Neural progenitor cell (in vitro differentiated cells): ENCODE results near the gene RND2. TPM values are rescaled to one million over a fixed set of nuclear protein-coding genes. Genes with fewer than 3 reads are reported as not detected.
"Not testable (repeated sequence)": the region's sequence is repeated elsewhere in the genome, so short reads cannot be mapped to it uniquely, and the experiment has no call there.

ENCODE experiments used
- DNase-seq: peaks from one replicate; pipeline ENCODE4 v3.0.0-alpha.2; 2016; ENCODE audit warnings: low spot score
- H2AFZ ChIP-seq: fragments of 200-600 bp; sonication (generic); replicated peaks from 2 replicates; pipeline ENCODE4 v1.6.1; 2016; ENCODE audit warnings: antibody characterized with exemption
- H3F3A ChIP-seq: fragments of 200-600 bp; sonication (generic); 2 replicates; pipeline ENCODE4 v1.6.1; 2016; ENCODE audit warnings: antibody characterized with exemption, low read depth
- H3K27ac ChIP-seq: fragments of 200-600 bp; sonication (generic); 2 replicates; pipeline ENCODE4 v1.5.1; 2016; ENCODE audit warnings: mild to moderate bottlenecking
- H3K27me3 ChIP-seq: fragments of 200-600 bp; sonication (generic); 2 replicates; pipeline ENCODE4 v1.6.1; 2016; ENCODE audit warnings: mild to moderate bottlenecking, moderate library complexity
- H3K36me3 ChIP-seq: fragments of 200-600 bp; sonication (generic); 2 replicates; pipeline ENCODE4 v1.5.1; 2016
- H3K4me1 ChIP-seq: fragments of 200-600 bp; sonication (generic); 2 replicates; pipeline ENCODE4 v1.6.1; 2016; ENCODE audit warnings: mixed run types
- H3K4me2 ChIP-seq: fragments of 200-600 bp; sonication (generic); 2 replicates; pipeline ENCODE4 v1.6.1; 2016
- H3K4me3 ChIP-seq: fragments of 200-600 bp; sonication (generic); 2 replicates; pipeline ENCODE4 v1.5.1; 2016
- H3K79me2 ChIP-seq: fragments of 200-600 bp; sonication (generic); 2 replicates; pipeline ENCODE4 v1.6.1; 2016; ENCODE audit warnings: low read depth
- H3K9ac ChIP-seq: fragments of 200-600 bp; sonication (generic); 2 replicates; pipeline ENCODE4 v1.6.1; 2016
- H3K9me3 ChIP-seq: fragments of 200-600 bp; sonication (generic); 2 replicates; pipeline ENCODE4 v1.5.1; 2016; ENCODE audit warnings: low read depth
- H4K20me1 ChIP-seq: fragments of 200-600 bp; sonication (generic); 2 replicates; pipeline ENCODE4 v1.6.1; 2016; ENCODE audit warnings: low read depth
- H3K27ac Mint-ChIP-seq: 3 replicates; pipeline ENCODE4 v1.8.0; 2021; ENCODE audit warnings: mixed read lengths
- H3K27me3 Mint-ChIP-seq: 2 replicates; pipeline ENCODE4 v1.8.0; 2022; ENCODE audit warnings: low read depth, mild to moderate bottlenecking, inconsistent platforms, moderate library complexity, mixed read lengths; ENCODE audit not compliant: insufficient read depth
- H3K36me3 Mint-ChIP-seq: 3 replicates; pipeline ENCODE4 v1.8.0; 2021; ENCODE audit warnings: mixed read lengths
- H3K4me1 Mint-ChIP-seq: 3 replicates; pipeline ENCODE4 v1.8.0; 2021; ENCODE audit warnings: mixed read lengths
- H3K4me3 Mint-ChIP-seq: 3 replicates; pipeline ENCODE4 v1.8.0; 2021; ENCODE audit warnings: mild to moderate bottlenecking, moderate library complexity, mixed read lengths
- H3K9me3 Mint-ChIP-seq: 3 replicates; pipeline ENCODE4 v1.8.0; 2020; ENCODE audit warnings: mixed read lengths
- EZH2 ChIP-seq: fragments of 200-600 bp; sonication (generic); IDR thresholded peaks from 2 replicates; pipeline ENCODE4 v1.6.1; 2017; ENCODE audit warnings: antibody characterized with exemption, mild to moderate bottlenecking, moderate library complexity
- EZH2phosphoT487 ChIP-seq: fragments of 200-600 bp; sonication (generic); IDR thresholded peaks from 2 replicates; pipeline ENCODE4 v1.6.1; 2017; ENCODE audit warnings: antibody characterized with exemption
- total RNA-seq: library from RNA; depleted of rRNA; stranded (reverse); fragments of >200 nt; gene quantifications from 2 replicates; pipeline ENCODE4 v1.2.3, GENCODE V29; 2015; ENCODE audit warnings: low replicate concordance
- TF ChIP-seq, protein P1 (sequence below): fragments of 200-600 bp; sonication (generic); IDR thresholded peaks from 2 replicates; pipeline ENCODE4 v1.5.1; 2017; ENCODE audit warnings: antibody characterized with exemption, mild to moderate bottlenecking

RND2 gene
- total RNA-seq, 1 donor from 2014 or later = 35.0 TPM

GRCh38 chr17:42997984-42998938 is 26.8 kb upstream of the RND2 start, which contains the start of gene RPL27:
Gene RPL27, plus strand, starts transcription at chr17:42998419. Its CDS starts 332 bp downstream, at chr17:42998751.
- Mint-ChIP-seq H3K4me1 (peaks cover 24% of the 10 kb centered on the region), H3K27me3 (no peaks in the 10 kb centered on the region), H3K9me3 (no peaks in the 10 kb centered on the region), H3K27ac (peak within 1 kb of the TSS; percentile 98), H3K4me3 (peak within 1 kb of the TSS; percentile 99), H3K36me3 (peaks cover 27% of the 10 kb centered on the region)
- peaks cover 32% of the 10 kb centered on the region for H3K79me2 ChIP-seq
- H3F3A ChIP-seq = peaks cover 64% of the 10 kb centered on the region
- no peaks in the 10 kb centered on the region for H3K27me3 ChIP-seq
- H4K20me1 ChIP-seq = peaks cover 27% of the 10 kb centered on the region
- no peak for TF ChIP-seq EZH2phosphoT487
- TF ChIP-seq, protein P1, sequence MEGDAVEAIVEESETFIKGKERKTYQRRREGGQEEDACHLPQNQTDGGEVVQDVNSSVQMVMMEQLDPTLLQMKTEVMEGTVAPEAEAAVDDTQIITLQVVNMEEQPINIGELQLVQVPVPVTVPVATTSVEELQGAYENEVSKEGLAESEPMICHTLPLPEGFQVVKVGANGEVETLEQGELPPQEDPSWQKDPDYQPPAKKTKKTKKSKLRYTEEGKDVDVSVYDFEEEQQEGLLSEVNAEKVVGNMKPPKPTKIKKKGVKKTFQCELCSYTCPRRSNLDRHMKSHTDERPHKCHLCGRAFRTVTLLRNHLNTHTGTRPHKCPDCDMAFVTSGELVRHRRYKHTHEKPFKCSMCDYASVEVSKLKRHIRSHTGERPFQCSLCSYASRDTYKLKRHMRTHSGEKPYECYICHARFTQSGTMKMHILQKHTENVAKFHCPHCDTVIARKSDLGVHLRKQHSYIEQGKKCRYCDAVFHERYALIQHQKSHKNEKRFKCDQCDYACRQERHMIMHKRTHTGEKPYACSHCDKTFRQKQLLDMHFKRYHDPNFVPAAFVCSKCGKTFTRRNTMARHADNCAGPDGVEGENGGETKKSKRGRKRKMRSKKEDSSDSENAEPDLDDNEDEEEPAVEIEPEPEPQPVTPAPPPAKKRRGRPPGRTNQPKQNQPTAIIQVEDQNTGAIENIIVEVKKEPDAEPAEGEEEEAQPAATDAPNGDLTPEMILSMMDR = peak; percentile 78
- TF ChIP-seq EZH2 = no peak
- H3K9me3 ChIP-seq = no peaks in the 10 kb centered on the region
- peak within 1 kb of the TSS; percentile 99 for H3K9ac ChIP-seq
- peak within 1 kb of the TSS; percentile 92 for H3K4me2 ChIP-seq
- H2AFZ ChIP-seq = peak within 1 kb of the TSS; percentile 87
- peaks cover 10% of the 10 kb centered on the region for H3K4me1 ChIP-seq
- H3K36me3 ChIP-seq = peaks cover 6% of the 10 kb centered on the region
- H3K27ac ChIP-seq = peak within 1 kb of the TSS; percentile 97
- peak; percentile 99 for DNase-seq
- peak within 1 kb of the TSS; percentile 79 for H3K4me3 ChIP-seq

DNA sequence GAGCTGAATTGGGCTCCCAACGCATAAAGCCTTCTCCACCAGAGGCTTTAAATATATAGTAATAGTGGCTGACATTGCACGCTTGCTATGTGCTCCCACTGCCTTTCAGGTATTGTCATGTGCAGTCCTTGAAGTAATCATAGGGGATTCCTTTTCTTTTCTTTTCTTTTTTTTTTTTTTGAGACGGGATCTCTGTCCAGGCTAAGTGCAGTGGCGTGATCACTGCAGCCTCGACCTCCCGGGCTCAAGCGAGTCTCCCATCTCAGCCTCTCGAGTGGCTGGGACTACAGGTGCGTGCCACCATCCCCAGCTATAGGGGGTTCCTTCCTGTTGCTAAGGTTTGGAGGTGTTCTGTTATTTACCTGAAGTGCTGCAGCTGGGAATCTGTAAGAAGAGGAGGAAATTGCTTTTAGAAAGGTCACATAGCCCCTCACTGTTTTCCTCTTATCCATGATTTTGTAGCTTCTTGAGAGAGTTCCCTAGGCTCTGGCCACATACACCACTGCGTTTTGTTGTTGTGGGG is 26.0 kb upstream of the RND2 start:
- Histone ChIP-seq H3K36me3 (peaks cover 6% of the 10 kb centered on the region), H3K4me2 (peak overlapping the region; percentile 92), H3K79me2 (peaks cover 32% of the 10 kb centered on the region), H3K27me3 (no peaks in the 10 kb centered on the region), H3K9ac (peak overlapping the region; percentile 99), H3K27ac (peak overlapping the region; percentile 97), H3F3A (peaks cover 67% of the 10 kb centered on the region), H3K4me3 (peak overlapping the region; percentile 79), H3K9me3 (no peaks in the 10 kb centered on the region), H2AFZ (no peak overlapping the region), H3K4me1 (peaks cover 10% of the 10 kb centered on the region), H4K20me1 (peaks cover 27% of the 10 kb centered on the region)
- Mint-ChIP-seq H3K9me3 (no peaks in the 10 kb centered on the region), H3K4me1 (peaks cover 24% of the 10 kb centered on the region), H3K4me3 (peak overlapping the region; percentile 99), H3K27ac (peak overlapping the region; percentile 98), H3K27me3 (no peaks in the 10 kb centered on the region), H3K36me3 (peaks cover 31% of the 10 kb centered on the region)
- DNase-seq = no peak
- TF ChIP-seq, protein P1 = no peak

DNA sequence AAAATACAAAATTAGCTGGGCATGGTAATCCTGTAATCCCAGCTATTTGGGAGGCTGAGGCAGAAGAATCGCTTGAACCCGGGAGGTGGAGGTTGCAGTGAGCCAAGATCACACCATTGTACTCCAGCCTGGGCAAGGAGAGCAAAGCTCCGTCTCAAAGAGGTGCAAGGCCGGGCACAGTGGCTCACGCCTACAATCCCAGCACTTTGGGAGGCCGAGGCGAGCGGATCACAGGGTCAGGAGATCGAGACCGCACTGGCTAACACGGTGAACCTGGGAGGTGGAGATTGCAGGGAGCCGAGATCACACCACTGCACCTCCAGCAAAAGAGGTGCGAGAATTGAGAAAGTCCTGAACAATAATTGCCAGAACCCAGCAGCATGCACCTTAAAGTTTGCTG is 24.1 kb upstream of the RND2 start:
- Histone ChIP-seq H3F3A (peaks cover 74% of the 10 kb centered on the region), H3K79me2 (peaks cover 32% of the 10 kb centered on the region), H3K4me1 (peaks cover 10% of the 10 kb centered on the region), H4K20me1 (peaks cover 27% of the 10 kb centered on the region)
- H3K4me2 ChIP-seq, H2AFZ ChIP-seq, H3K27me3 Mint-ChIP-seq, H3K36me3 ChIP-seq, H3K9me3 Mint-ChIP-seq, H3K27me3 ChIP-seq, H3K9ac ChIP-seq, H3K4me3 ChIP-seq, H3K4me3 Mint-ChIP-seq, H3K27ac ChIP-seq, H3K27ac Mint-ChIP-seq, H3K9me3 ChIP-seq, DNase-seq: not testable (repeated sequence)
- Mint-ChIP-seq H3K4me1 (peaks cover 22% of the 10 kb centered on the region), H3K36me3 (peaks cover 28% of the 10 kb centered on the region)
